Muscle of leg (tissue), 11 donors: ENCODE measurements around the gene CNTN4. TPM values are rescaled to one million over a fixed set of nuclear protein-coding genes. Genes with fewer than 3 reads are reported as not detected.
"Not testable (repeated sequence)": the region's sequence is repeated elsewhere in the genome, so short reads cannot be mapped to it uniquely, and the experiment has no call there.

ENCODE experiments used
- DNase-seq: peaks from one replicate; pipeline ENCODE4 v3.0.0; 2013
- H3K27ac ChIP-seq: one replicate; pipeline ENCODE4 v1.5.1; 2013; ENCODE audit warnings: mild to moderate bottlenecking, low read length, control low read depth
- H3K27me3 ChIP-seq: one replicate; pipeline ENCODE4 v1.6.1; 2013; ENCODE audit warnings: low read length; ENCODE audit not compliant: control insufficient read depth, insufficient read depth
- H3K36me3 ChIP-seq: one replicate; pipeline ENCODE4 v1.6.1; 2013; ENCODE audit warnings: low read length; ENCODE audit not compliant: control insufficient read depth, insufficient read depth
- H3K4me1 ChIP-seq: one replicate; pipeline ENCODE4 v1.6.1; 2013; ENCODE audit warnings: low read length; ENCODE audit not compliant: control insufficient read depth, insufficient read depth
- H3K4me3 ChIP-seq: one replicate; pipeline ENCODE4 v1.5.1; 2013; ENCODE audit warnings: low read length, control low read depth
- H3K9me3 ChIP-seq: replicated peaks from 2 replicates; pipeline ENCODE4 v1.6.1; 2013; ENCODE audit warnings: low read depth, low read length; ENCODE audit not compliant: control insufficient read depth
- WGBS: methylation state at CpG from one replicate; pipeline ENCODE4 v1.1.5; 2013; ENCODE audit warnings: missing lambda C conversion rate; ENCODE audit not compliant: insufficient coverage; 5-methylcytosine and 5-hydroxymethylcytosine counted together
- polyA plus RNA-seq, 8 donors: library from polyadenylated mRNA; unstranded; fragments of 120-200 nt; gene quantifications; one replicate each; pipeline versions ENCODE4 v1.2.1 to v1.2.3, GENCODE V29; 2013; ENCODE audit warnings: inconsistent platforms in 1 of 8, low replicate concordance in 1 of 8; ENCODE audit not compliant: insufficient read length in 8 of 8, insufficient read depth in 1 of 8
- total RNA-seq: library from RNA; stranded (reverse); fragments of 120-200 nt; gene quantifications from one replicate; pipeline ENCODE4 v1.2.4, GENCODE V29; 2013

The CNTN4 gene
- total and polyA plus RNA-seq, 9 donors: 3.0 to 16.3 (median 5.9) TPM

- H3K4me3 ChIP-seq: no peak overlapping the region
- no peak overlapping the region for H3K27ac ChIP-seq
- no peak for DNase-seq
- H3K4me1 ChIP-seq: no peaks in the 10 kb centered on the region
- H3K9me3 ChIP-seq: no peaks in the 10 kb centered on the region
- H3K36me3 ChIP-seq: no peaks in the 10 kb centered on the region
- H3K27me3 ChIP-seq: no peaks in the 10 kb centered on the region
These were observed 869.8 kb downstream of the CNTN4 start for GRCh38 chr3:2968475-2968874.

- Histone ChIP-seq H3K36me3 (no peaks in the 10 kb centered on the region), H3K27me3 (no peaks in the 10 kb centered on the region), H3K4me1 (no peaks in the 10 kb centered on the region), H3K27ac (no peak overlapping the region), H3K9me3 (no peaks in the 10 kb centered on the region), H3K4me3 (no peak overlapping the region)
- DNase-seq: no peak
- 100% methylated on average over 1 of the region's 3 CpGs for WGBS
These were observed 877.5 kb downstream of the CNTN4 start for GRCh38 chr3:2976212-2976611.

GRCh38 chr3:2976796-2977195 lies 878.1 kb downstream of the CNTN4 start:
- no peaks in the 10 kb centered on the region for H3K36me3 ChIP-seq
- H3K4me3 ChIP-seq: no peak overlapping the region
- no peaks in the 10 kb centered on the region for H3K4me1 ChIP-seq
- no peak overlapping the region for H3K27ac ChIP-seq
- H3K9me3 ChIP-seq: no peaks in the 10 kb centered on the region
- no CpG with 5 or more reads among the region's 1 CpG for WGBS
- no peaks in the 10 kb centered on the region for H3K27me3 ChIP-seq
- DNase-seq: no peak

GRCh38 chr3:2978977-2979732 lies 880.5 kb downstream of the CNTN4 start:
- H3K4me1 ChIP-seq: no peaks in the 10 kb centered on the region
- WGBS: 83% methylated on average over 3 of the region's 9 CpGs
- no peaks in the 10 kb centered on the region for H3K27me3 ChIP-seq
- H3K27ac ChIP-seq: no peak overlapping the region
- no peak overlapping the region for H3K4me3 ChIP-seq
- no peaks in the 10 kb centered on the region for H3K36me3 ChIP-seq
- no peaks in the 10 kb centered on the region for H3K9me3 ChIP-seq
- no peak for DNase-seq

- DNase-seq: no peak
- 100% methylated on average over 1 of the region's 7 CpGs for WGBS
- Histone ChIP-seq H3K36me3 (no peaks in the 10 kb centered on the region), H3K4me1 (no peaks in the 10 kb centered on the region), H3K4me3 (no peak overlapping the region), H3K9me3 (no peaks in the 10 kb centered on the region), H3K27ac (no peak overlapping the region), H3K27me3 (no peaks in the 10 kb centered on the region)
These were observed 885.6 kb downstream of the CNTN4 start for GRCh38 chr3:2984005-2984830.

- no peak for DNase-seq
- H3K9me3 ChIP-seq: no peaks in the 10 kb centered on the region
- no CpG with 5 or more reads among the region's 2 CpGs for WGBS
- no peak overlapping the region for H3K4me3 ChIP-seq
- H3K27me3 ChIP-seq: no peaks in the 10 kb centered on the region
- no peaks in the 10 kb centered on the region for H3K4me1 ChIP-seq
- no peaks in the 10 kb centered on the region for H3K36me3 ChIP-seq
- H3K27ac ChIP-seq: no peak overlapping the region
These were observed 886.2 kb downstream of the CNTN4 start for GRCh38 chr3:2984831-2985220.

- Histone ChIP-seq H3K4me1 (no peaks in the 10 kb centered on the region), H3K9me3 (no peaks in the 10 kb centered on the region), H3K27me3 (no peaks in the 10 kb centered on the region), H3K36me3 (no peaks in the 10 kb centered on the region), H3K4me3 (no peak overlapping the region), H3K27ac (no peak overlapping the region)
- DNase-seq: no peak
- 76% methylated on average over 2 of the region's 5 CpGs for WGBS
These were observed 886.8 kb downstream of the CNTN4 start for GRCh38 chr3:2985479-2985878.

GRCh38 chr3:2992534-2992933 lies 893.9 kb downstream of the CNTN4 start:
- no peak overlapping the region for H3K4me3 ChIP-seq
- no CpG with 5 or more reads among the region's 2 CpGs for WGBS
- no peak overlapping the region for H3K27ac ChIP-seq
- DNase-seq: no peak
- H3K36me3 ChIP-seq: no peaks in the 10 kb centered on the region
- H3K9me3 ChIP-seq: no peaks in the 10 kb centered on the region
- H3K4me1 ChIP-seq: no peaks in the 10 kb centered on the region
- H3K27me3 ChIP-seq: no peaks in the 10 kb centered on the region

GRCh38 chr3:2993130-2993529 lies 894.5 kb downstream of the CNTN4 start:
- H3K9me3 ChIP-seq, H3K27ac ChIP-seq, H3K27me3 ChIP-seq, H3K4me3 ChIP-seq, H3K4me1 ChIP-seq, DNase-seq, H3K36me3 ChIP-seq: not testable (repeated sequence)
- WGBS: no CpG with 5 or more reads among the region's 5 CpGs

- Histone ChIP-seq H3K4me1 (no peaks in the 10 kb centered on the region), H3K36me3 (no peaks in the 10 kb centered on the region), H3K27ac (no peak overlapping the region), H3K4me3 (no peak overlapping the region), H3K9me3 (no peaks in the 10 kb centered on the region), H3K27me3 (no peaks in the 10 kb centered on the region)
- peak; percentile 62 for DNase-seq
- WGBS: no CpG with 5 or more reads among the region's 1 CpG
These were observed 895.1 kb downstream of the CNTN4 start for GRCh38 chr3:2993736-2994135.
